Retinal pigment epithelial cell (primary cell): Measurements from ENCODE around the gene MICALL1.

ENCODE experiments used
- DNase-seq: peaks from one replicate; pipeline ENCODE4 v3.0.0-alpha.2; 2010; ENCODE audit warnings: low read depth
- H3K4me3 ChIP-seq: 2 replicates; pipeline ENCODE4 v1.5.1; 2011; ENCODE audit warnings: mild to moderate bottlenecking, low read length, control low read depth, moderate library complexity
- TF ChIP-seq, protein P1 (sequence below): conservative IDR thresholded peaks from 2 replicates; pipeline ENCODE4 v1.5.1; 2011; ENCODE audit warnings: low read depth, low read length, control low read depth, inconsistent platforms

The MICALL1 gene

DNA sequence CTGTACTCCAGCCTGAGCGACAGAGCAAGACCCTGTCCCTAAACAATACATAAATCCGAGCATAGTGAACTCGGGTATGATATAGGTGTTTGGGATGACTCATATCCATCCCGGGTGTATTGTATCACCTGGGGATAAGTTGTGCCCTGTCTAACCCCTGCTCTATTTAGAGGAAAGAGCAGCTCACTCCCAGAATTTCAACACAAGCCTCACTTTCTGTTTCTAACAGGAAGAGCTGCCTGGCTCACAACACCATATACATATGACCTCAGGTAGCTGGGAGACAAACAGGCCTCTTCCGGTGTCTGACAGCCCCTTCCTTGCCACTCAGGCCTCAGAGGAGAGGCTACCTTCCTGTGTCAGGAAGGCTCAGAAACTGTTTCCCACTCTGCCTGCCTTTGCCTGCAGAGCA lies 9.9 kb upstream of the MICALL1 start:
- TF ChIP-seq, protein P1, sequence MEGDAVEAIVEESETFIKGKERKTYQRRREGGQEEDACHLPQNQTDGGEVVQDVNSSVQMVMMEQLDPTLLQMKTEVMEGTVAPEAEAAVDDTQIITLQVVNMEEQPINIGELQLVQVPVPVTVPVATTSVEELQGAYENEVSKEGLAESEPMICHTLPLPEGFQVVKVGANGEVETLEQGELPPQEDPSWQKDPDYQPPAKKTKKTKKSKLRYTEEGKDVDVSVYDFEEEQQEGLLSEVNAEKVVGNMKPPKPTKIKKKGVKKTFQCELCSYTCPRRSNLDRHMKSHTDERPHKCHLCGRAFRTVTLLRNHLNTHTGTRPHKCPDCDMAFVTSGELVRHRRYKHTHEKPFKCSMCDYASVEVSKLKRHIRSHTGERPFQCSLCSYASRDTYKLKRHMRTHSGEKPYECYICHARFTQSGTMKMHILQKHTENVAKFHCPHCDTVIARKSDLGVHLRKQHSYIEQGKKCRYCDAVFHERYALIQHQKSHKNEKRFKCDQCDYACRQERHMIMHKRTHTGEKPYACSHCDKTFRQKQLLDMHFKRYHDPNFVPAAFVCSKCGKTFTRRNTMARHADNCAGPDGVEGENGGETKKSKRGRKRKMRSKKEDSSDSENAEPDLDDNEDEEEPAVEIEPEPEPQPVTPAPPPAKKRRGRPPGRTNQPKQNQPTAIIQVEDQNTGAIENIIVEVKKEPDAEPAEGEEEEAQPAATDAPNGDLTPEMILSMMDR = no peak
- no peak overlapping the region for H3K4me3 ChIP-seq
- no peak for DNase-seq

DNA sequence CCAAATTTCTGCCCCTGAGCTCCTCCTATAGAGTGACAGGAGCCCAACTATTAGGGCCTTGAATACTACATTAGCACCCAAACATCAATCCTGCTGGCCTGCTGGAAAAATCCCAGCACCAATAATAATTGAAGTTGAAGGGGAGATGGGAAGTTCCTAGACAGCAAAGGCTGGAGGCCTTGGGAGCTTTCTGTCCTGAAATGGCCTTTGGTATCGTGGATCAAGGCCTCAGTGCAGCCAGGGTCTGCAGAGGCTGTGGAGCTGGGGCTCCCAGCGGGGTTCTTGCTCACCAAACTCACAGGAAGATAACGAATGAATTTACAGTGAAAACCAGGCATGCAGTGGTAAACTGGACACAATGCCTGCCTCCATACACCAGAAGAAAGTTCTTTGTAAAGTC lies 9.2 kb upstream of the MICALL1 start:
- no peak for DNase-seq
- H3K4me3 ChIP-seq = no peak overlapping the region
- TF ChIP-seq, protein P1 = no peak

DNA sequence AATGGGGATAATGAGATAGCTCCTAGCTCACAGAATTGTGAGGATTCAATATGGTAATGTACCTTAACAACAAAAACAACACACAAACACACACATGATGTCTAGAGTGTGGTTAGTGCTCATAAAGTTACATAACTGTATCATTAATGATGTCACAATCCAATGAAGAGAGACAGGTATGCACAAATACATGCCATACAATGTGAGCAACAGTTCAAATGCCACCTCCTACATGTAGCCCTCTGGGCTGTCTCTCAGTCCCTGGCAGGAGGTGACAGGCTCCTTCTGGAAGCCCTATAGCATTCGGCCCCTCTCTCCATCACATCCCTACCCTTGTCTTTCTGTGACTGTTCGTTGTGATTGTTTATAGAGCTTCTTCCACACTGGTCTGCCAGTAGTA lies 8.3 kb upstream of the MICALL1 start:
- no peak for DNase-seq
- H3K4me3 ChIP-seq = no peak overlapping the region

DNA sequence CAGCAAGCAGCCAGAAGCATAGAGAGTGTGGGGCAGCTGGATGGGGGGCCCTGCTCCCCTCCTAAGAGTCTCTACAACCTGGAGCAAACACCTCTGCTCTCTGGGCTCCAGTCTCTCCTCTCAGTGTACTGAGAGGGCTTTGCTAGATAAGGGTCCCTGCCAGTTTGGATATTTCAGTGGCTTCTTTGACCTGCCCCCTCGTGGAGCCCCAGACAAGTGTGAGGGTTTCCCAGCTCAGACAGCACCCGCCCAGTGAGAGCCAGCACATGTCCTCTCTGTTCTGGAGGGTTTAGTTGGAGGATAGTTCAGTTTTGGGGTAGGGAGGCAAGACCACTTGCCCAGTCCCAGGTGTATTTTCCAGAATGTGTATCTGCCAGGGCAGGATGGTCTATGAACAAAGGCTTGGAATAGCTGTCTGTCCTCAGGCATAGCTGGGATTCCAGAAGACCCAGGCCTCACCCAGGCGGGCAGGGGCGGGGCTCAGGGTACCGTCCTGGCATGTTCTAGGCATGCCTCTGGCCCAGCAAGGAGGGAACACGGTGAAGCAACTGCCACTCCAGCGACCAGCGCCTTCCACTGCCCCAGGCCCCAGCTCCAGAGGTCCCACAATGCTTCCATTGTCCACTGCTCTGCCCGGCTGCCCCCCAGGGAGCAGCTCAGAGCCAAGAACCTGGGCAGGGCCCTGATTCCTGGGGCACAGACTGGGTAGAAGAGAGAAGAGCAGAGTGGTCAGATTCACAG lies 7.5 kb upstream of the MICALL1 start:
- TF ChIP-seq, protein P1 = peak; percentile 4
- DNase-seq = no peak
- H3K4me3 ChIP-seq = no peak overlapping the region

More for the DNA sequence above, 8.3 kb upstream of the MICALL1 start:
- TF ChIP-seq, protein P1 = no peak

DNA sequence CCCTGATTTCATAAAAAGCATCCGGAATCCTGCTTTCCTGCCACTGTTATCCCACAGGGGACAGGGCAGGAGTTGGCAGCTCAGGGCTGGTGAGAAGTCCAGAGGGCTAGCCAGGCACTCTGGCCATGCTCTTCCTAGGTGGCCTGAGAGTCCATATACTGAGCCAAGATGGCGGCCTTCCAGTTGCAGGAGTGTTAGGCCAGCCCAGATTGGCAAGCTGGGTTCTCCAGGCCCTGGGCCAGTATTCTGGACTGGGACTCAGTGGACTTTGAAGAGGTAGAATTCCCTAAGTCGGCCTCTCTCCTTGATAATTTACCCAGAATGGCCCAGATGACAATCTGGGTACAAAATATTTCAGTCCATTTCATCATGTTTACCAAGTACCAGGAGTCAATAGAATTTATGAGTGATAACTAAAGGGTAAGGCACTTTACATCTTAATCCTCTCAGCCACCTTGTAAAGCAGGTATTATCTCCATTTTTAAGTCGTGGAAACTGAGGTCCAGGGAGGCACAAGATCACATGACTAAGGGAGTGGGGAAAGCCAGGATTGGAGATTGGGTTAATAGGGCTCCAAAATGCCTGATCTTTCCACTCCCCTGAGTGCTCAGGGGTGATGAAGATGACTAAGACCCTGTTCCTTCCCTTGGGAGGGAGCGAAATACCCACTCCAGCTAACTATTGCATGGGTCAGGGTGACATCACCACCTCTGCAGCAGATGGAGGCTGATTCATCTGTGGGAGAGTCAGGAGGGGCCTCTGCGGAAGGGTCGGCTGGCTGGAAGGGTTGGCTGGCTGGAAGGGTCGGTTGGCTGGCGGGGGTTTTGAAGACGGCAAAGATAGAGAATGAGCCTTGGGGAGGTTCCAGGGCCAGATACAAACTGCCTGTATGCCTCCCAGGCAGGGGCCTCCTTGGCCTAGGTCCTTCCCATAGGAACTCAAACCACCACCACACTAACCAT lies 1.2 kb upstream of the MICALL1 start:
- no peak overlapping the region for H3K4me3 ChIP-seq
- TF ChIP-seq, protein P1 = no peak
- DNase-seq = peak; percentile 80

DNA sequence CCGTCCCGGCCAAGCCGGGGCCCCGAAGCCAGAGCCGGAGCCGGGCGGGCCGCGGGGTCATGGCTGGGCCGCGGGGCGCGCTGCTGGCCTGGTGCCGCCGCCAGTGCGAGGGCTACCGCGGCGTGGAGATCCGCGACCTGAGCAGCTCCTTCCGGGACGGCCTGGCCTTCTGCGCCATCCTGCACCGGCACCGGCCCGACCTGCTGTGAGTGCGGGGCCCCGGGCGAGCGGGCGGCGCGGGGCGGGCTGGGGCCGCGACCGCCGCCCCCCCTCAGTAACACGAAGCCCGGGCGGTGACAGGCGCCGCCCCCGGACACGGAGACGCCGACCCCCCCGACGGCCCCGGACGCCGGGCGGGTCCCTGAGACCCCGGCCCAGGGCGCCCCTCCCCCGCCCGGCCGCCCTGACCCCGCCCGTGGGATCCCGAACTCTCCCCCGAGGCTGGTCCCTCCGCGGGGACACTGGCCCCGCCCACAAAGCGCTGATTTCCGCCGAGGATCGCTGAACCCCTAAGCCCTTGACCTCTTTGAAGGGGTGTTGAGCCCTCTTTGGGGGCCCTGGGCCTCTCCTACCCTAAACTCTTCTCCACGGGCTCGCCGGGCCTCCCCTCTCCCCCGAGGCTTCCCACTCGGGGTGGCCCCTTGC lies 389 bp downstream of the MICALL1 start:
- no peak for DNase-seq

More for the DNA sequence above, 389 bp downstream of the MICALL1 start:
- TF ChIP-seq, protein P1 = no peak
- peak overlapping the region; percentile 77 for H3K4me3 ChIP-seq
